IPS-18c (cell line): ENCODE measurements around the gene ZSWIM5.
"Not testable (repeated sequence)": the region's sequence is repeated elsewhere in the genome, so short reads cannot be mapped to it uniquely, and the experiment has no call there.

Experiments used
- H3K4me3 ChIP-seq: 2 replicates; pipeline ENCODE4 v1.7.0; 2013; ENCODE audit warnings: low read depth, mild to moderate bottlenecking, low read length, moderate library complexity; ENCODE audit not compliant: insufficient read depth
- H3K9me3 ChIP-seq: one replicate; pipeline ENCODE4 v1.6.1; 2013; ENCODE audit warnings: mild to moderate bottlenecking, low read length, moderate library complexity; ENCODE audit not compliant: control insufficient read depth, insufficient read depth

The ZSWIM5 gene

GRCh38 chr1:45163111-45163510 lies 43.3 kb downstream of the ZSWIM5 start:
- H3K4me3 ChIP-seq, H3K9me3 ChIP-seq: not testable (repeated sequence)

GRCh38 chr1:45162041-45163035 lies 44.1 kb downstream of the ZSWIM5 start:
- H3K4me3 ChIP-seq, H3K9me3 ChIP-seq: not testable (repeated sequence)

- no peaks in the 10 kb centered on the region for H3K9me3 ChIP-seq
- no peak overlapping the region for H3K4me3 ChIP-seq
Observed at GRCh38 chr1:45155957-45156356, 50.4 kb downstream of the ZSWIM5 start.

GRCh38 chr1:45155423-45155822 lies 51.0 kb downstream of the ZSWIM5 start:
- Histone ChIP-seq H3K4me3 (no peak overlapping the region), H3K9me3 (no peaks in the 10 kb centered on the region)

GRCh38 chr1:45152126-45152525 lies 54.3 kb downstream of the ZSWIM5 start:
- no peak overlapping the region for H3K4me3 ChIP-seq
- no peaks in the 10 kb centered on the region for H3K9me3 ChIP-seq

- H3K9me3 ChIP-seq, result no peaks in the 10 kb centered on the region
Observed at GRCh38 chr1:45148209-45148825, 58.1 kb downstream of the ZSWIM5 start.

GRCh38 chr1:45146833-45147232 lies 59.6 kb downstream of the ZSWIM5 start:
- H3K4me3 ChIP-seq, result no peak overlapping the region
- H3K9me3 ChIP-seq, result no peaks in the 10 kb centered on the region

More at GRCh38 chr1:45148209-45148825, 58.1 kb downstream of the ZSWIM5 start:
- no peak overlapping the region for H3K4me3 ChIP-seq

- H3K9me3 ChIP-seq, result no peaks in the 10 kb centered on the region
- H3K4me3 ChIP-seq, result no peak overlapping the region
Observed at GRCh38 chr1:45141247-45142003, 65.0 kb downstream of the ZSWIM5 start.

- Histone ChIP-seq H3K9me3 (no peaks in the 10 kb centered on the region), H3K4me3 (no peak overlapping the region)
Observed at GRCh38 chr1:45136984-45137383, 69.4 kb downstream of the ZSWIM5 start.

GRCh38 chr1:45135316-45135715 lies 71.1 kb downstream of the ZSWIM5 start:
- Histone ChIP-seq H3K4me3 (no peak overlapping the region), H3K9me3 (no peaks in the 10 kb centered on the region)

GRCh38 chr1:45134461-45134873 lies 71.9 kb downstream of the ZSWIM5 start:
- Histone ChIP-seq H3K9me3 (no peaks in the 10 kb centered on the region), H3K4me3 (no peak overlapping the region)

GRCh38 chr1:45132719-45133118 lies 73.7 kb downstream of the ZSWIM5 start:
- H3K9me3 ChIP-seq, H3K4me3 ChIP-seq: not testable (repeated sequence)

- Histone ChIP-seq H3K4me3 (no peak overlapping the region), H3K9me3 (no peaks in the 10 kb centered on the region)
Observed at GRCh38 chr1:45123358-45123757, 83.0 kb downstream of the ZSWIM5 start.

GRCh38 chr1:45122724-45123123 lies 83.7 kb downstream of the ZSWIM5 start:
- Histone ChIP-seq H3K4me3 (no peak overlapping the region), H3K9me3 (no peaks in the 10 kb centered on the region)

- no peak overlapping the region for H3K4me3 ChIP-seq
Observed at GRCh38 chr1:45117766-45118165, 88.6 kb downstream of the ZSWIM5 start.

GRCh38 chr1:45116820-45117219 lies 89.6 kb downstream of the ZSWIM5 start:
- peaks cover 2% of the 10 kb centered on the region for H3K9me3 ChIP-seq
- no peak overlapping the region for H3K4me3 ChIP-seq

More at GRCh38 chr1:45117766-45118165, 88.6 kb downstream of the ZSWIM5 start:
- peaks cover 2% of the 10 kb centered on the region for H3K9me3 ChIP-seq

GRCh38 chr1:45116340-45116739 lies 90.1 kb downstream of the ZSWIM5 start:
- Histone ChIP-seq H3K9me3 (peaks cover 2% of the 10 kb centered on the region), H3K4me3 (no peak overlapping the region)
